ENCODE measurements around the gene BORA.

The BORA gene

GRCh38 chr13:72740015-72740414, 12.3 kb downstream of the BORA start:
- Mint-ChIP-seq H3K27ac (no peak overlapping the region), H3K36me3 (ENCODE audit: low read depth) (peaks cover 30% of the 10 kb centered on the region), H3K4me3 (no peak overlapping the region), H3K4me1 (no peaks in the 10 kb centered on the region), H3K9me3 (no peaks in the 10 kb centered on the region), H3K27me3 (ENCODE audit: low read depth) (no peaks in the 10 kb centered on the region)
- no peak for TF ChIP-seq CTCF (IDR thresholded peaks at IDR 0.05; ENCODE audit: unreplicated experiment in 3 of 3)

- no peak overlapping the region for H3K27ac Mint-ChIP-seq
- no peak overlapping the region for H3K4me3 Mint-ChIP-seq
- TF ChIP-seq CTCF (IDR thresholded peaks at IDR 0.05; ENCODE audit: unreplicated experiment in 3 of 3): no peak
- H3K4me1 Mint-ChIP-seq: no peaks in the 10 kb centered on the region
- H3K27me3 Mint-ChIP-seq (ENCODE audit: low read depth): no peaks in the 10 kb centered on the region
- no peaks in the 10 kb centered on the region for H3K9me3 Mint-ChIP-seq
- peaks cover 48% of the 10 kb centered on the region for H3K36me3 Mint-ChIP-seq (ENCODE audit: low read depth)
Observed at GRCh38 chr13:72745260-72745659, 17.5 kb downstream of the BORA start.

- no peak for TF ChIP-seq CTCF (IDR thresholded peaks at IDR 0.05; ENCODE audit: unreplicated experiment in 3 of 3)
- no peaks in the 10 kb centered on the region for H3K27me3 Mint-ChIP-seq (ENCODE audit: low read depth)
- no peaks in the 10 kb centered on the region for H3K9me3 Mint-ChIP-seq
- no peak overlapping the region for H3K27ac Mint-ChIP-seq
- H3K4me1 Mint-ChIP-seq: no peaks in the 10 kb centered on the region
- H3K36me3 Mint-ChIP-seq (ENCODE audit: low read depth): peaks cover 64% of the 10 kb centered on the region
- no peak overlapping the region for H3K4me3 Mint-ChIP-seq
Observed at GRCh38 chr13:72751220-72751619, 23.5 kb downstream of the BORA start.

- TF ChIP-seq CTCF (IDR thresholded peaks at IDR 0.05; ENCODE audit: unreplicated experiment in 3 of 3): no peak
- Mint-ChIP-seq H3K27ac (no peak overlapping the region), H3K4me1 (no peaks in the 10 kb centered on the region), H3K9me3 (no peaks in the 10 kb centered on the region), H3K36me3 (ENCODE audit: low read depth) (peaks cover 59% of the 10 kb centered on the region), H3K4me3 (no peak overlapping the region), H3K27me3 (ENCODE audit: low read depth) (no peaks in the 10 kb centered on the region)
Observed at GRCh38 chr13:72754111-72754510, 26.4 kb downstream of the BORA start.

- H3K36me3 Mint-ChIP-seq (ENCODE audit: low read depth): peaks cover 56% of the 10 kb centered on the region
Observed at GRCh38 chr13:72757792-72758535, 30.2 kb downstream of the BORA start.

More at GRCh38 chr13:72757792-72758535, 30.2 kb downstream of the BORA start:
- H3K4me3 Mint-ChIP-seq: no peak overlapping the region
- H3K27me3 Mint-ChIP-seq (ENCODE audit: low read depth): no peaks in the 10 kb centered on the region
- H3K27ac Mint-ChIP-seq: no peak overlapping the region
- H3K4me1 Mint-ChIP-seq: no peaks in the 10 kb centered on the region
- no peak for TF ChIP-seq CTCF (IDR thresholded peaks at IDR 0.05; ENCODE audit: unreplicated experiment in 3 of 3)
- H3K9me3 Mint-ChIP-seq: no peaks in the 10 kb centered on the region

Measured in nephron (organoid).